ENCODE results near the gene ENO3. TPM values are rescaled to one million over a fixed set of nuclear protein-coding genes. Genes with fewer than 3 reads are reported as not detected.

ENO3 gene
- polyA plus RNA-seq, 1 of the 3 experiments (the other 2 are of a cell fraction) = 29.2 TPM

DNA sequence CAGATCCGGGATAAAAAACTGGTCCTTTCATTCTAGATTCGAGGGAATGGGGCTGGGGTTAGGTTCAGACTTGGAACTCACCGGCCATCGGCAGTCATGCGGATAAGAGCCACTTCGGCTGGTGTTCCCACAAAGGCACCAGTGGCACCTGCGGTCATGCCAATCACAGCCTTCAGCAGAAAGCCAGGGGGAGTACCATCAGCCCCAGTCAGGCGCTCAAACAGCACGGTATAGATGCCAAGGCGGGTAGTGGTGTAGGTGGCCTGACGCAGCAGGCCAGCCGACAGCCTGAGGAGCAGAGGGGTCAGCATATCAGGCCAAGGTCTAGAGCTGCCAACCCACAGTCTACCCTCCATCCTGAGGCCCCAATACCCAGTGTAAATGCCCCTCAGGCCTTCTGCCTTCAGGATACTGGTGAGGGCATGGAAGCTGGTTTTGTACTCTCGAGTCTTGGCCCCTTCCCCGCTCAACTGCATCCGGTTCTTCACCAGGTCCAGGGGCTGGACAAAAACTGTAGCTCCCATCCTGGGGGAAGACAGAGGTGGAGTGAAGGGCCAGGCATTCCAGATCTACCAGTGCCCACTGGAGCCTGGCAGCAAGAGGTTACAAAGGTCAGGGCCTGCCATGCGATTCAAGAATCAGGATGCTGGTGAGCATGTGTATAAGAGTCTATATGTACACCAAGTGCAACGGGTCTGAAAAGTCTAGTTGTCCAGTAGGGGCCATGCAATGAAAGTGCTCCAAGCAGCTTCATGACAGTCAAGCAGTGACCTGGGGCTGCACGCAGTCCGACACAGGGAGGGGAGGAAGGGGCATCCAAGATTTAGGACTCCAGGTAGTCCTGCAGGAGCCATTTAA is 12.0 kb upstream of the ENO3 start:
- no peak for DNase-seq

More for the DNA sequence above, 12.0 kb upstream of the ENO3 start:
- H3K27me3 ChIP-seq (ENCODE audit: insufficient read depth) = no peaks in the 10 kb centered on the region
- H3K4me2 ChIP-seq = peak overlapping the region; percentile 98
- peaks cover 13 to 28% of the 10 kb centered on the region in 2 experiments; a peak in 2 of 4 replicates for H3K4me1 ChIP-seq (ENCODE audit: control insufficient read depth in 1 of 2, insufficient read depth in 2 of 2, low read depth in 1 of 2, low read length in 1 of 2)
- TF ChIP-seq RAD21 (IDR thresholded peaks at IDR 0.05; ENCODE audit: low read length) (no peak), SIN3A (IDR thresholded peaks at IDR 0.05; ENCODE audit: borderline replicate concordance, low read depth, low read length) (no peak), TCF12 (IDR thresholded peaks at IDR 0.05) (no peak), FOSL2 (IDR thresholded peaks at IDR 0.05; ENCODE audit: borderline replicate concordance, low read depth) (no peak), CHD2 (IDR thresholded peaks at IDR 0.05; ENCODE audit: low read length, partially characterized antibody) (no peak), NRF1 (IDR thresholded peaks at IDR 0.05; ENCODE audit: low read depth, low read length) (no peak), FOXJ3 (CRISPR knock-in tag; IDR thresholded peaks at IDR 0.05) (no peak), YY1 (IDR thresholded peaks at IDR 0.05; ENCODE audit: low read depth) (no peak), SMC3 (IDR thresholded peaks at IDR 0.05; ENCODE audit: low read depth, low read length) (no peak), POLR2AphosphoS5 (IDR thresholded peaks at IDR 0.05; ENCODE audit: low read depth, low read length) (no peak), MEF2A (IDR thresholded peaks at IDR 0.05; ENCODE audit: borderline replicate concordance, low read depth) (no peak), EP300 (IDR thresholded peaks at IDR 0.05; ENCODE audit: borderline replicate concordance in 1 of 2, low read depth in 1 of 2, low read length in 1 of 2) (no peak), RXRA (IDR thresholded peaks at IDR 0.05; ENCODE audit: borderline replicate concordance, low read depth) (no peak), MXI1 (IDR thresholded peaks at IDR 0.05; ENCODE audit: low read depth, low read length) (no peak)
- TF ChIP-seq, protein P1, sequence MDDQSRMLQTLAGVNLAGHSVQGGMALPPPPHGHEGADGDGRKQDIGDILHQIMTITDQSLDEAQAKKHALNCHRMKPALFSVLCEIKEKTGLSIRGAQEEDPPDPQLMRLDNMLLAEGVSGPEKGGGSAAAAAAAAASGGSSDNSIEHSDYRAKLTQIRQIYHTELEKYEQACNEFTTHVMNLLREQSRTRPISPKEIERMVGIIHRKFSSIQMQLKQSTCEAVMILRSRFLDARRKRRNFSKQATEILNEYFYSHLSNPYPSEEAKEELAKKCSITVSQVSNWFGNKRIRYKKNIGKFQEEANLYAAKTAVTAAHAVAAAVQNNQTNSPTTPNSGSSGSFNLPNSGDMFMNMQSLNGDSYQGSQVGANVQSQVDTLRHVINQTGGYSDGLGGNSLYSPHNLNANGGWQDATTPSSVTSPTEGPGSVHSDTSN (IDR thresholded peaks at IDR 0.05) = no peak
- TF ChIP-seq, protein P2, sequence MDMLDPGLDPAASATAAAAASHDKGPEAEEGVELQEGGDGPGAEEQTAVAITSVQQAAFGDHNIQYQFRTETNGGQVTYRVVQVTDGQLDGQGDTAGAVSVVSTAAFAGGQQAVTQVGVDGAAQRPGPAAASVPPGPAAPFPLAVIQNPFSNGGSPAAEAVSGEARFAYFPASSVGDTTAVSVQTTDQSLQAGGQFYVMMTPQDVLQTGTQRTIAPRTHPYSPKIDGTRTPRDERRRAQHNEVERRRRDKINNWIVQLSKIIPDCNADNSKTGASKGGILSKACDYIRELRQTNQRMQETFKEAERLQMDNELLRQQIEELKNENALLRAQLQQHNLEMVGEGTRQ (IDR thresholded peaks at IDR 0.05; ENCODE audit: borderline replicate concordance, low read depth, low read length) = no peak
- TF ChIP-seq, protein P3, sequence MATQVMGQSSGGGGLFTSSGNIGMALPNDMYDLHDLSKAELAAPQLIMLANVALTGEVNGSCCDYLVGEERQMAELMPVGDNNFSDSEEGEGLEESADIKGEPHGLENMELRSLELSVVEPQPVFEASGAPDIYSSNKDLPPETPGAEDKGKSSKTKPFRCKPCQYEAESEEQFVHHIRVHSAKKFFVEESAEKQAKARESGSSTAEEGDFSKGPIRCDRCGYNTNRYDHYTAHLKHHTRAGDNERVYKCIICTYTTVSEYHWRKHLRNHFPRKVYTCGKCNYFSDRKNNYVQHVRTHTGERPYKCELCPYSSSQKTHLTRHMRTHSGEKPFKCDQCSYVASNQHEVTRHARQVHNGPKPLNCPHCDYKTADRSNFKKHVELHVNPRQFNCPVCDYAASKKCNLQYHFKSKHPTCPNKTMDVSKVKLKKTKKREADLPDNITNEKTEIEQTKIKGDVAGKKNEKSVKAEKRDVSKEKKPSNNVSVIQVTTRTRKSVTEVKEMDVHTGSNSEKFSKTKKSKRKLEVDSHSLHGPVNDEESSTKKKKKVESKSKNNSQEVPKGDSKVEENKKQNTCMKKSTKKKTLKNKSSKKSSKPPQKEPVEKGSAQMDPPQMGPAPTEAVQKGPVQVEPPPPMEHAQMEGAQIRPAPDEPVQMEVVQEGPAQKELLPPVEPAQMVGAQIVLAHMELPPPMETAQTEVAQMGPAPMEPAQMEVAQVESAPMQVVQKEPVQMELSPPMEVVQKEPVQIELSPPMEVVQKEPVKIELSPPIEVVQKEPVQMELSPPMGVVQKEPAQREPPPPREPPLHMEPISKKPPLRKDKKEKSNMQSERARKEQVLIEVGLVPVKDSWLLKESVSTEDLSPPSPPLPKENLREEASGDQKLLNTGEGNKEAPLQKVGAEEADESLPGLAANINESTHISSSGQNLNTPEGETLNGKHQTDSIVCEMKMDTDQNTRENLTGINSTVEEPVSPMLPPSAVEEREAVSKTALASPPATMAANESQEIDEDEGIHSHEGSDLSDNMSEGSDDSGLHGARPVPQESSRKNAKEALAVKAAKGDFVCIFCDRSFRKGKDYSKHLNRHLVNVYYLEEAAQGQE (IDR thresholded peaks at IDR 0.05; ENCODE audit: low read depth, low read length) = no peak
- TF ChIP-seq, protein P4, sequence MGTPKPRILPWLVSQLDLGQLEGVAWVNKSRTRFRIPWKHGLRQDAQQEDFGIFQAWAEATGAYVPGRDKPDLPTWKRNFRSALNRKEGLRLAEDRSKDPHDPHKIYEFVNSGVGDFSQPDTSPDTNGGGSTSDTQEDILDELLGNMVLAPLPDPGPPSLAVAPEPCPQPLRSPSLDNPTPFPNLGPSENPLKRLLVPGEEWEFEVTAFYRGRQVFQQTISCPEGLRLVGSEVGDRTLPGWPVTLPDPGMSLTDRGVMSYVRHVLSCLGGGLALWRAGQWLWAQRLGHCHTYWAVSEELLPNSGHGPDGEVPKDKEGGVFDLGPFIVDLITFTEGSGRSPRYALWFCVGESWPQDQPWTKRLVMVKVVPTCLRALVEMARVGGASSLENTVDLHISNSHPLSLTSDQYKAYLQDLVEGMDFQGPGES (IDR thresholded peaks at IDR 0.05; ENCODE audit: low read depth, low read length) = no peak
- TF ChIP-seq, protein P5, sequence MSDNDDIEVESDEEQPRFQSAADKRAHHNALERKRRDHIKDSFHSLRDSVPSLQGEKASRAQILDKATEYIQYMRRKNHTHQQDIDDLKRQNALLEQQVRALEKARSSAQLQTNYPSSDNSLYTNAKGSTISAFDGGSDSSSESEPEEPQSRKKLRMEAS (IDR thresholded peaks at IDR 0.05; ENCODE audit: low read depth) = no peak
- TF ChIP-seq, protein P6, sequence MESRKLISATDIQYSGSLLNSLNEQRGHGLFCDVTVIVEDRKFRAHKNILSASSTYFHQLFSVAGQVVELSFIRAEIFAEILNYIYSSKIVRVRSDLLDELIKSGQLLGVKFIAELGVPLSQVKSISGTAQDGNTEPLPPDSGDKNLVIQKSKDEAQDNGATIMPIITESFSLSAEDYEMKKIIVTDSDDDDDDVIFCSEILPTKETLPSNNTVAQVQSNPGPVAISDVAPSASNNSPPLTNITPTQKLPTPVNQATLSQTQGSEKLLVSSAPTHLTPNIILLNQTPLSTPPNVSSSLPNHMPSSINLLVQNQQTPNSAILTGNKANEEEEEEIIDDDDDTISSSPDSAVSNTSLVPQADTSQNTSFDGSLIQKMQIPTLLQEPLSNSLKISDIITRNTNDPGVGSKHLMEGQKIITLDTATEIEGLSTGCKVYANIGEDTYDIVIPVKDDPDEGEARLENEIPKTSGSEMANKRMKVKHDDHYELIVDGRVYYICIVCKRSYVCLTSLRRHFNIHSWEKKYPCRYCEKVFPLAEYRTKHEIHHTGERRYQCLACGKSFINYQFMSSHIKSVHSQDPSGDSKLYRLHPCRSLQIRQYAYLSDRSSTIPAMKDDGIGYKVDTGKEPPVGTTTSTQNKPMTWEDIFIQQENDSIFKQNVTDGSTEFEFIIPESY (IDR thresholded peaks at IDR 0.05; ENCODE audit: borderline replicate concordance, low read depth) = no peak
- ChIA-PET CTCF (interaction anchor here (0.9 to 3.9 kb wide), 7 partner anchors 21 to 123 kb away, joined by 3 to 29 read pairs (median 4); partner anchors contain the start of gene CHRNE), POLR2A (interaction anchor here (0.9 to 2.0 kb wide), 4 partner anchors 15 to 30 kb away, joined by 3 to 35 read pairs (median 11); partner anchors contain the start of gene SPAG7)
- peaks cover 52% of the 10 kb centered on the region for H3K79me2 ChIP-seq (ENCODE audit: insufficient read depth)
- WGBS (ENCODE audit: low lambda C conversion rate) = 67% methylated on average over 16 of the region's 19 CpGs
- H3K9me3 ChIP-seq = no peaks in the 10 kb centered on the region
- H4K20me1 ChIP-seq (ENCODE audit: insufficient read depth) = peaks cover 9% of the 10 kb centered on the region
- peak overlapping the region; percentile 80 to 86 for H3K4me3 ChIP-seq (ENCODE audit: low read depth in 2 of 2, low read length in 1 of 2)
- peak overlapping the region; percentile 94 to 98 for H3K27ac ChIP-seq (ENCODE audit: low read depth in 2 of 2, low read length in 1 of 2)
- H2AFZ ChIP-seq (ENCODE audit: low read depth) = 0 out of 2 replicates have a peak overlapping the region, but pooled peaks have one; percentile 69
- H3F3A ChIP-seq (replicated peaks; ENCODE audit: insufficient read depth) = peaks cover 32% of the 10 kb centered on the region
- H3K9me2 ChIP-seq = no peaks in the 10 kb centered on the region
- peak overlapping the region; percentile 83 for H3K9ac ChIP-seq
- H3K36me3 ChIP-seq (replicated peaks in 1 of 2; ENCODE audit: control insufficient read depth in 1 of 2, insufficient read depth in 2 of 2, low read length in 1 of 2) = peaks cover 22 to 25% of the 10 kb centered on the region in 2 experiments
